G401.6 (cell line): ENCODE results near the gene PLAC8L1.
A peak's percentile ranks its signal among the peaks of the same experiment; 100 is the strongest.
"Not testable (repeated sequence)": the region's sequence is repeated elsewhere in the genome, so short reads cannot be mapped to it uniquely, and the experiment has no call there.

Experiments
- FAIRE-seq: peaks from 2 replicates; lab custom pipeline; 2012; peaks lifted over from hg19 to GRCh38; lab: Jason Lieb, UNC

Gene PLAC8L1

GRCh38 chr5:146105477-146105876 is at the start of gene PLAC8L1:
Gene PLAC8L1 (minus strand): TSS chr5:146105577. CDS start chr5:146104311, 1,266 bp downstream.
- FAIRE-seq = no peak

GRCh38 chr5:146151970-146152369 is 46.6 kb upstream of the PLAC8L1 start:
- FAIRE-seq = no peak

GRCh38 chr5:146137967-146138403 is 32.6 kb upstream of the PLAC8L1 start:
- FAIRE-seq = no peak

GRCh38 chr5:146130440-146131045 is 25.2 kb upstream of the PLAC8L1 start:
- peak; percentile 98 for FAIRE-seq

GRCh38 chr5:146126068-146126467 is 20.7 kb upstream of the PLAC8L1 start:
- no peak for FAIRE-seq

GRCh38 chr5:146124580-146124979 is 19.2 kb upstream of the PLAC8L1 start:
- peak; percentile 15 for FAIRE-seq

GRCh38 chr5:146121451-146121850 is 16.1 kb upstream of the PLAC8L1 start:
- not testable (repeated sequence) for FAIRE-seq

GRCh38 chr5:146118322-146118721 is 12.9 kb upstream of the PLAC8L1 start:
- no peak for FAIRE-seq

- not testable (repeated sequence) for FAIRE-seq
These were observed 11.8 kb upstream of the PLAC8L1 start for GRCh38 chr5:146117216-146117615.

- no peak for FAIRE-seq
These were observed 11.0 kb upstream of the PLAC8L1 start for GRCh38 chr5:146116361-146116760.

GRCh38 chr5:146112476-146112875 is 7.1 kb upstream of the PLAC8L1 start:
- no peak for FAIRE-seq

- FAIRE-seq = no peak
These were observed 6.0 kb upstream of the PLAC8L1 start for GRCh38 chr5:146111409-146111808.

- no peak for FAIRE-seq
These were observed 4.0 kb upstream of the PLAC8L1 start for GRCh38 chr5:146109379-146109778.

GRCh38 chr5:146108870-146109269 is 3.5 kb upstream of the PLAC8L1 start:
- not testable (repeated sequence) for FAIRE-seq

- FAIRE-seq = no peak
These were observed 2.5 kb upstream of the PLAC8L1 start for GRCh38 chr5:146107901-146108300.

GRCh38 chr5:146103594-146103993 is 1.8 kb downstream of the PLAC8L1 start:
- no peak for FAIRE-seq

GRCh38 chr5:146101646-146102045 is 3.7 kb downstream of the PLAC8L1 start:
- no peak for FAIRE-seq

GRCh38 chr5:146098047-146098446 is 7.3 kb downstream of the PLAC8L1 start:
- FAIRE-seq = no peak

GRCh38 chr5:146091881-146092280 is 13.5 kb downstream of the PLAC8L1 start:
- FAIRE-seq = no peak

GRCh38 chr5:146089287-146089686 is 16.1 kb downstream of the PLAC8L1 start:
- FAIRE-seq = no peak

GRCh38 chr5:146088098-146088497 is 17.3 kb downstream of the PLAC8L1 start:
- no peak for FAIRE-seq

GRCh38 chr5:146084376-146084775 is 21.0 kb downstream of the PLAC8L1 start:
- no peak for FAIRE-seq

- FAIRE-seq = no peak
These were observed 22.6 kb downstream of the PLAC8L1 start for GRCh38 chr5:146082798-146083197.

- no peak for FAIRE-seq
These were observed 23.8 kb downstream of the PLAC8L1 start for GRCh38 chr5:146081556-146081955.
